Activated CD8-positive, alpha-beta memory T cell treated with anti-CD3 and anti-CD28 coated beads, Interleukin-2, amount 50 U/mL, for 4 hours (primary cell): Measurements from ENCODE around the gene NPDC1.

Experiments
- DNase-seq: peaks from one replicate; pipeline ENCODE4 v3.0.0-alpha.2; 2020

Gene NPDC1

GRCh38 chr9:137023157-137023556, 22.8 kb downstream of the NPDC1 start:
- no peak for DNase-seq

- DNase-seq, result no peak
Observed at GRCh38 chr9:137022662-137023008, 23.3 kb downstream of the NPDC1 start.

- peak; percentile 70 for DNase-seq
Observed at GRCh38 chr9:137021979-137022661, 23.9 kb downstream of the NPDC1 start.

GRCh38 chr9:137021568-137021978, 24.4 kb downstream of the NPDC1 start:
- no peak for DNase-seq

DNA sequence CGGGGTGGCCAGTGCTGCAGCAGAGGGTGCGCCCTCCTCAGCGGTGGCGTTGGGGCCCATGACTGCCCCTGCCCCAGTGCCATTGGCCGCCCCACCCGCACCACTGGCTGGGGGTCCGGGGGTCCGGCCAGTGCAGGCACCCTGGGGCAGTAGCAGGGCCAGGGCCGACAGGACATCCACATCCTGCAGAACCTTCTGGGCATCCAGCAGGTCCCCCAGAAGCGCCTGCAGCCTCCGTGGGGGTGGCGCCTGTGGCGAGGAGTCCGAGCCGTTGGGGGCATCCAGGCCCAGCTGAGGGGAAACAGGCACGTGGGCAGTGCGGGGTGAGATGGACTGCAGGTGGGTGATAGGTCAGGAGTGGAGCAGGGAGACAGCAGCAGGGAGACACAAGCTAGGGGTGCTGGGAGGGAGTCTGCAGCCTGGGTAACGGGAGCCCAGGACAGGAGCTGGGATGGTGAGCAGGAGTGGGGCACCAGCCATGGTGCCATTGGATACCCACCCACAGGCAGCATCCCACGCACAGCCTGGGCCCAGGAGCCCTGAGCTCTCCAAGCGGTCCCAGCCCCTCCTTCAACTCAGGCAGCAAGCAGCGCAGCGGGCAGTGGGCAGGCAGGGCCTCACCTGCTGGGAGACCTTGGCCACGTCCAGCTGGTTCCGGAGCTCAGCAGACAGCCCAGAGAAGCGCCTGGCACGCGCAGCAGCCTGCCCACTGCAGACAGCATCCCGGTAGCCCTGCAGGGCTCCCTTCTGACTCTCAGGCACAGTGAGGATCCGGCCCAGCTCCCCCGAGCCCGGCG, 25.0 kb downstream of the NPDC1 start:
- no peak for DNase-seq

DNA sequence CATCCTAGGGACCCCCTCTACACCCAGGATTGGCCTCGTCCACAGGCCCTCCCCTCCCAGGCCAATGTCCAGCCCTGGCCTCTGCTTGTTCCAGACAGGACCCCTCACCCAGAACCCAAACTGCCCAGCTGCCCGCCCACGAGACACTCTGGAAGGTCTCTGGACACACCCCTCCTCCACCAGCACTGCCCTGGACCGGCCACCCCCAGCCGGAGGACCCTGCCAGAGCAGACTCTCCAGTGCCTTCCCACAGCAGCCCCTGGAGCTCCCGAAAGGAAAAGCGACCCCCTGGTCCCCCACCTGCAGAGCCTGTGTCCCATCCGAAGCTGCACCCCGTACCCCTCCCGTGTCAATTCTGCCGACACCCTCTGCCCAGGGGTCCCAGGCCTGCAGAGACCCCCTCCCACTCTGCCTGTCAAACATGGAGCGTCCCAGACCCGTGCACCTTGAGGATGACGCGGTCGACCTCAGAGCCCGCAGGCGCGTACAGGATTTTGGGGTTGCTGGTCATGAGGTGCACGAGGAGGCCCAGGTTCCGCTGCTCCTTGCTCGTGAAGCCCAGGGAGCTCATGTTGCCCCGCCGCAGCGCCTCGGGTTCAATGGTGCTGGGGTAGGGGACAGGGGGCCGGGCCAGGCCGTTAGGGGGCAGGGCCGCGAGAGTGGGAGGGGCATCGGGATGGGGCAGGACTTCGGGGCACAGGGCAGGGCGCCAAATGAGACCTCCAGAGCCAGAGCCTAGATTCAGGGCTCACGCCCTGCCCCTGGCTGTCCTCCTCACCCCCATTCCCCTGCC, 25.9 kb downstream of the NPDC1 start:
- no peak for DNase-seq

DNA sequence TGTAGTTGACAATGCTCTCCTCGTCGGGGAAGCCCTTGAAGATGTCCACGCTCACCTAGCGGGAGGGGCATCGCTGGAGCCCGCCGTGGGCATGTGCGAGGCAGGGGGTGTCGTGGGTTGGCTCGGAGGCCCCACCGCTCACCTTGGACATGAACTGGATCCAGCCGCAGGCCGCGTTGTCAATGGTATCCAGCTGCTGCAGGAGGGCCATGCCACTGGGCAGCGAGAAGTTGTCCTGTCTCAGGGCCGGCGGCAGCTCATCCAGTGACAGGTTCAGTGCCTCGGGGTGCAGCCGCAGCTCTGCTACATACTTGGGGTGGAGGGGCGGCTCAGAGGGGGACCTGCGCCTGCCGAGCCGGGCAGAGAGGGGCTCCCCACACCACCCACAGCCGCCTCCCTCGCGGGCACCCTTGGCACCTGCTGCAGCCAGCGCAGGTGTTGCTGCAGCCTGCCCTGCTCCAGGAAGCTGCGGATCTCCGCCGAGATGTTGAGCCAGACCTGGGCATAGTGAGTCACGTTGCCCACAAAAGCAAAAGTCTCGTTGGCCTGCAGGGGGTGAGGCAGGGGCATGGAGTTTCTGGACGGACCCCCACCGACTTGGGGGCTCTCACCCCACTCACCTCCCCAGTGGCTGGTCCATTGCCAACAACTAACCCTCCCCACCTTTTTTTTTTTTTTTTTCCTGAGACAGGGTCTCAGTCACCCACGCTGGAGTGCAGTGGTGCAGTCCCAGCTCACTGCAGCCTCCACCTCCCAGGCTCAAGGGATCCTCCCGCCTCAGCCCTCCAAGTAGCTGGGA, 27.0 kb downstream of the NPDC1 start:
- no peak for DNase-seq

GRCh38 chr9:137017791-137018497, 28.0 kb downstream of the NPDC1 start:
- no peak for DNase-seq

GRCh38 chr9:137017071-137017470, 28.9 kb downstream of the NPDC1 start:
- no peak for DNase-seq

DNA sequence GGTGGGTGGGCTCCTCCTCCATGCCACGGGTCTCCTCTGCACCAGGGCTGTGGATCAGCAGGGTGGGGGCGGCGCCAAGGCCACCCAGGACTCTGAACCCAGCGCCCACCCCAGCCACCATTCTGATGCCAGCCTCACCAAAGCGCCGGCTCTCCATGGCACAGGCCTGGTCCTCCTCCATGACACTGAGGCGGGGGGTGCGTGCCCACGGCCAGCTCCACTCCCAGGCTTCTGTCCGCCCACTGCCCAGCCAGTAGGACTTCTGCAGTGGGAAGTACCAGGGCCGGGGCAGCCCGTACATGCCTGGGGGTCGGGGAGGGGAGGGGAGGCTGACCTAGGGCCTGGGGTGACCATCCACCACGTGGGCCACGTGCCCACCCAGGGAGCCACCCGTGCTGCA, 29.5 kb downstream of the NPDC1 start:
- no peak for DNase-seq

- no peak for DNase-seq
Observed at GRCh38 chr9:137015976-137016375, 30.0 kb downstream of the NPDC1 start.

- DNase-seq, result no peak
Observed at GRCh38 chr9:137015540-137015930, 30.4 kb downstream of the NPDC1 start.

DNA sequence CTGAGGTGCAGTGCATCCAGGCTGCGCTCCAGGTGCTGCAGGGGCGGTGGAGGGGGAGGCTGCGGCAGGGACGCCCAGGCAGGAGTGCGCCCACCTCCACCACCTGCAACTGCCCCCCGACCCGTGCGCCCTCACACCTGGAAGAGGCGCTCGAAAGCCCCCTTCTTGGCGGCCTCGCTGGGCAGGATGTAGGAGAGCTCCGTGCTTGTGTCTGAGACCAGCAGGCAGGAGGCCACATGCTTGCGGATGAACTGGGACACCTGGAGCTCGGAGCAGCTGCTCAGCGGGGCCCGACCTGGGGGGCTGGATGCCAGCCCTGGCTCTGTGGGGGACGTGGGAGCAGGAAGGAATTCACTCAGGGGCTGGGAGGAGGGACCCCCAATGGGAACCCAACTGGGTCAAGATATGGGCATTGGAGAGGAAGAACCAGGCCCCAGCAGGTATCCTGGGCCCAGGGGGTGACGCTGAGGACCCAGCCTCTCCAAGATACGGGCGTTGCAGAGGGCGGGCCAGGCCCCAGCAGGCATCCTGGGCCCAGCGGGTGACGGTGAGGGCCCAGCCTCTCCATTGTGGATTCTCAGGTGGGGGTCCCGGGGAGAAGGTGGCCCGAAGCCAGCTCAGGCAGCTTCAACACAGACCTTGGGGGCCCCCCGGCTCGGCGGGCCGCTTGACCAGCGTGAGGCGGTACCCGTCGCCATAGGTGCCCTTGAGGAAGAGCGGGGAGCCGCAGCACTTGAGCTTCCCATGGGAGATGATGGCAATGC, 31.0 kb downstream of the NPDC1 start:
- no peak for DNase-seq

DNA sequence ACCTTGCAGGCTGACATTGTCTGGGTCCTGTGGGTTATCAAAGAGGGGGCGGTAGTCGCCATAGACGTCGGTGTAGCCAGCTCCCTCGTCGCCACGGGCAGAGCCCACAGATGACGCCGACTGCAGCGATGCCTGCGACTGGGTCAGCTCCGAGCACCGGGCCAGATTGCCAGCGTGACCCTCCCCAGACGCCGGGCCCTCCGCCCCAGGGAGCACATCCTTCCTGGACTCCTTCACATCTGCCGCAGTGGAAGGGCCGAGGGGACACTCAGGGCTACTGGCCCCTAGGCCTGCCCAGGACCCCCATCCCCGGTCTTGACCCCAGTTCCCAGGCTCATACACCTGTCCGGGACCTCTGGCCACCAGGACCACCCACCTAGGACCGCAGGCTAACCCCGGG, 31.8 kb downstream of the NPDC1 start:
- no peak for DNase-seq

- no peak for DNase-seq
Observed at GRCh38 chr9:137013571-137013940, 32.4 kb downstream of the NPDC1 start.

DNA sequence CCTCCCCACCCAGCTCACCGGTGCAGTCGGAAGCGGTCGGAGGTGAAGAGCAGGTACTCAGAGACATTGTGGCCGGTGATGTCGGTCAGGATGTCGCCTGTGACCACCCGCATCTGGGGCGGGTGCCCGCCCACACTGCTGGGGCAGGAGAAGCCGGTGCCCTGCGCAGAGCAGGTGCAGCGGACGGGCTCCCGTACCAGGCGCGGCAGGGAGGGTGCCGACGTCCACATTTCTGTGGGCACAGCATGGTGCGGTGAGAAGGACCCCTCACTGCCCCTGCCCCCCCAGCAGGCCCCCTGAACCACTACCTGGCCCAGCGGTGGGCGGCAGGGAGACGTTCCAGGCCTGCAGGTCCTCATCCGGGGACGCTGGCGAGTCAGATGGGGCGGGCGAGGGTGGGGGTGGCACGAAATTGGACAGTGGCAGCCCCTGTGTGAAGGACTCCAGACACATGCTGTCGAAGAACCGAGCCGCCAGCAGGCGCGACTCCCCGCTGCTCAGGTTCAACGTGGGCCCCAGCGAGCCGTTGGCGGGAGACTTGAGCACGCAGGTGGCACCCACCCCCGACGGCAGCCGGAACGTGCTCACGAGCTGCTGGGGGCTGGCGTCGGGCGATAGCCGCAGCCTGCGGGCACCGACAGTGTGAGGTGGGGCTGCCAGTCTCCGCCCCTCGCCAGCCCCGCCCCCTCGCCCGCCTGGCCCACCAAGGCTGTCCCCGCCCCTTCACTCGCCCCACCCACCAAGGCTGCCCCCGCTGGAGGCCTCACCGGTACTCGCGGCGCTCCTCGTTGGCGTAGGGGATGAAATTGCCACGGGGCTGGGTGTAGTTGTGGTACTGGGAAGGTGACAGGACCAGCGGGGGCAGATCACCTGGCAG, 33.0 kb downstream of the NPDC1 start:
- DNase-seq, result no peak

- DNase-seq, result no peak
Observed at GRCh38 chr9:137011907-137012675, 33.9 kb downstream of the NPDC1 start.

GRCh38 chr9:137011156-137011555, 34.8 kb downstream of the NPDC1 start:
- DNase-seq, result no peak

DNA sequence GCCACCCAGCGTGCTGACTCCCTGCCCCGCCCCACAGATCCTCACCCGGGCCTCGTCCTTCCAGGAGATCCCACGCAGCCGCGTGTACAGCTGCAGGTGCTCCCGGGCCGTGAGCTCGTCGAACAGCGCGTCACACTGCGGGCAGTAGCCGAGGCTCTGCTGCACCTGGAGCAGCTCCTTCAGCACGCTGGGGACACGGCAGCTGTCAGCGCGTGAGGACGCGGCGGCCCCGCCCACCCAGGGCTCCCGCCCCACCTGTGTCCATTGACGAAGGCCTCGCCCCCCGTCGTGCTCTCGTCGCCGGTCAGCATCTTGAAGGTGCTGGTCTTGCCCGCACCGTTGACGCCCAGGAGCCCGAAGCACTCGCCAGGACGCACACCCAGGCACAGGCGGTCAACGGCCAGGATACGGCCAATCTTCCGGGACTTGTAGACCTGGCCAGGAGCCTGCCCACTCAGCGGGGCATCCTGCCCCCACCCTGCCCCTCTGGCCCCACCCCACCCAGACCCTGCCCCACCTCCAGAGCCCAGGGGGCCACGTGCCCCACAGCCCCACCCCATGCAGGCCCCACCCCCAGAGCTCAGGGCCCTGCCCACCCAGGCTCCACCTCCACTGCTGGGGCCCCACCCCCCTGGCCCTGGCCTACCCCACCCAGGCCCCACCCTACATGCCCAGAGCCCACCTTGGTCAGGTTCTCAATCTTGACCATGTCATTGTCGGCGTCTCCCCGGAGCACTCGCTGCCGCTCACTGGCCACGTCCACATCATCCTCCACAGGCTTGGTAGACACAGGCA, 35.8 kb downstream of the NPDC1 start:
- no peak for DNase-seq
